HG02938 (cell line): ENCODE data around the gene ATXN7L2.

Experiments used
- ATAC-seq: cut with Tn5 transposase; IDR thresholded peaks from one replicate; pipeline ENCODE4 v1.9.1; 2021; ENCODE audit warnings: mild to moderate bottlenecking, moderate library complexity; ENCODE audit not compliant: unreplicated experiment

ATXN7L2 gene

DNA sequence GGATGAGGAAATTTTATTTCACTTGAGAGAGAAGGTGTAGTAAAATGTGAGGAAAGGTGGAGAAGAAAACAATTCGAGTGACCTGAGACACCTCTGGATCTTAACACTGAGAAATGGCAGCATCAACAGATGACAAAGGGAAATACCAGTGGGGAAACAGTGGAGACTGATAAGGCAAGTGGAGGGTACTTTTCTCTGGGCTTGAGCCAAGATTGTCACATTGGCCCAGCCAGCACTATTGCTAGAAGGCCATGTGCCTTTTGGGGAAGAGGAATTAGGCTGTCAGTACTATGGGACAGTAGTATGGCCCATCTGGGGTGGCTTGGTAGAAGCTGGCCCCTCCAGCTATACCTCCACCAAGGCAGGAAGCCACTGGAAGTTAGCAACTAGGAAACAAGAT lies 9.0 kb upstream of the ATXN7L2 start:
- no peak for ATAC-seq

DNA sequence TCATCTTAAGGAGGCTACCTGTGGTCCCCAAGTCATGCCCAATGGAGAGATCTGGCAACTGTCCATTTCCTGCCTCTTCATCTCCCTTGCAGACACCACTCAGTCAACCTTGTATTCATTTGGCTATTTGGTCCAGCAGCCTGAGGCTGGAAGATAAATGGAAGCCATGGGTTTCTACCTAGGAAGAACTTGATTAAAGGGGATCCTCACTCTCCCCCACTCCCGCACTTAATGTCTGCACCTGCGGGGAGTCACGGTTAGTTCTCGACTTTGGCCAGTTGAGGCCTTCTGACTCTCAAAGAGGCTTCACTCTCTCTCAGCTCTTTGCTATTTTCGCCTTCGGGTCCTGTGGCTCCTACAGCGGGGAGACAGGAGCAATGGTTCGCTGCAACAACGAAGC lies 8.4 kb upstream of the ATXN7L2 start:
- no peak for ATAC-seq

DNA sequence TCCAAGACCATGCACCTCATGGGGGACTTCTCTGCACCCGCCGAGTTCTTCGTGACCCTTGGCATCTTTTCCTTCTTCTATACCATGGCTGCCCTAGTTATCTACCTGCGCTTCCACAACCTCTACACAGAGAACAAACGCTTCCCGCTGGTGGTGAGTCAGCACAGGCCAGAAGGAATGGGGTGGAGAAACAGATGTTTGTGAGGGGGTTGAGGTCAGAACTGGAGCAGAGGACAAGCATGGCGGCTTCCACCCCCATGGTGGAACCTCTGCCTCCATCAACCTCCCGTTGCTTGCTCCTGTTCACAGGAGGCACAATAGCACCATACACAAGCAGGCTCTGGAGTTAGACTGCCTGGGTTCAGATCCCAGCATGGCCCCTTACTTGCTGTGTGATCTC lies 6.9 kb upstream of the ATXN7L2 start:
- ATAC-seq, result no peak

DNA sequence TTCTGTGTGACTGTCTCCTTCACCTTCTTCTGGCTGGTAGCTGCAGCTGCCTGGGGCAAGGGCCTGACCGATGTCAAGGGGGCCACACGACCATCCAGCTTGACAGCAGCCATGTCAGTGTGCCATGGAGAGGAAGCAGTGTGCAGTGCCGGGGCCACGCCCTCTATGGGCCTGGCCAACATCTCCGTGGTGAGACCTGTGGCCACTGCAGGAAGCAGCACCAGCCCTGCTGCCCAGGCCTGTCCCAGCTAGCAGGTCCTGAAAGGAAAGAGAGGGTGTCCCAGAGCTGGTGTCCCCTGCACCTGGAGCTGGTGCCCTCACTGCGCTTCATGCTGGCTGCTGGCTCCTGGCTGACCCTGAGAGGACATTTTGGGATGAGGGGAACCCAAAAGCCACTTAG lies 5.9 kb upstream of the ATXN7L2 start:
- ATAC-seq, result no peak

DNA sequence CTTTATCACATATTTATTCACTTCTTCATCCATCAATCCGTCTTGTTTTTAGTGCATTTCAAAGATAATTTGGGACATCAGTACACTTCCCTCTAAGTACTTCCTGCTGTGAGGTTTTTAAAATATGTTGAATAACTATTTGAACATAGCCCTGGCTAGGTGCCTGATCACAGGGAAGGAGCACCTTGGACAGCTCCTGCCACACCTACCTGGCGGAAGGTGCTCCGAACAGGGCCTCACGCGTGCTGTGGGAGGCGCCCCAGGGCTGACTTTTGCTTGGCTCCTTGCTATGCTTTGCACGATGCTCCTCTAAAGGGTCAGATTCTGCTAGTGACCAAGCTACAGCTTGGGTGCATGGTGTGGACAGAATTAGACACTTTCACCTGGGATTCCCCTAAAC lies 4.9 kb upstream of the ATXN7L2 start:
- ATAC-seq, result no peak

DNA sequence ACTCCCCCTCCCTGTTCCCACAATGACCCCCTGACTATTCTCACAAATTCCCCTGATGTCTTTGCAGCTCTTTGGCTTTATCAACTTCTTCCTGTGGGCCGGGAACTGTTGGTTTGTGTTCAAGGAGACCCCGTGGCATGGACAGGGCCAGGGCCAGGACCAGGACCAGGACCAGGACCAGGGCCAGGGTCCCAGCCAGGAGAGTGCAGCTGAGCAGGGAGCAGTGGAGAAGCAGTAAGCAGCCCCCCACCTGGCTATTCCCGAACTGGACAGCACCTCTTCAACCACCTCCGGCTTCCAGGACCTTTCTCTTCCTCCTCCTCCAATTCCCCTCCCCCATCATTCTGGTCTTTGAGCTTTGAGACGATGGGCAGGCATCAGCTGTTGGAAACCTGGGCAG lies 4.4 kb upstream of the ATXN7L2 start:
- ATAC-seq, result no peak

DNA sequence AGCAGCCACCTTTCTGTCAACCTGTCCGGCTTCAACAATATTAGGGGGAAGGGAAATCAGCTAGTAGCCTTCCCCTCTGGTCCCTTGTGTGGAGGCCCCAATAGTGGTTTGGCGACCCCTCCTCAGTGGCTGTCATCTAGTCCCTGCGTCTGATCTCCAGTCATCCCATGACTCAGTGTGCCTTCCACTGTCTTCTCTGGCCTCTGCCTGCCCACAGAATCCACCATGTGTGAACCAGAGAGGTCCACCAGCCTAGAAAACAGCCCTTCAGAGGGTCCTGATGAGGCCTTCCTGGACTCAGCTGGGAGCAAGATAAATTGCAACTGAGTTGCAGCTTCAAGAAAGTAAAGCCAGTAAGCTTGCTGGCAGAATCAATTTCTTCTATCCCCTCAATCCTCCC lies 3.8 kb upstream of the ATXN7L2 start:
- no peak for ATAC-seq

DNA sequence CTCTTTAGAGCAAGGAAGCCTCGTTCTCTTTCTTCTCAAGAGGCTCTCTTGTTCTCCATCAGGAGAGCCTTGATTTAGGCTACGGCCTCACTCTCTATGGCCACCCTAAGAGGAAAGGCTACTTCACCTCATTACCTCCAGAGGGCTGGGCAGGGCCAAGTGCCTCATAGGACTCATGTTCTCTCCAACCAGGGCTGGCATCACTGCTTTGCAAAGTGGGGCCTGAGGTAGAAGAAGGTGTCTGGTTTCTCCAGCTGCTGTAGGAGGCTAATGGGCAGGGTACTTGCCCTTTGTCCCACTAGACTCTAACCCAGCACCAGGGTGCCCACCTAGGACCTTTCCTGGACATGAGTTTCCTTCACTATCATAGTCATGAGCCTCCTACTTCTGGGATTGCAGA lies 2.1 kb upstream of the ATXN7L2 start:
- no peak for ATAC-seq

DNA sequence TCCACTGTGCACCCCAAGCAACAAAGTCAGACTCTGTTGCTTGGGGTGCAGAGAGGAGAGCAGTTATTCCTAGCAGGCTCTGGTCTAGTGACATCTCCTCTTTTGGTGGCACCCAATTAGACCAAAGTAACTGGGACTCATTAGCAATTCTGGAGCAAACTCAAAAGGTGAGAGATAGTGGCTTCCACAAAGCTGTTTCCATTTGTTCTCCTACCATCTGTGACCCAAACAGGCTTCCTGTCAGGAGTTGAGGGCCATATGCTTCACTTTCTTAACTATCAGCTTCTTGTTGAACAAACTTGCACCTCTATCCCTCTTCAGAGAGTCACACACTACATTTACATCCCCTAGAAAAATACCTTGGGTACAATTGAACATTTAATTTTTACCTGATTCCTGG lies 1.5 kb upstream of the ATXN7L2 start:
- ATAC-seq, result no peak

DNA sequence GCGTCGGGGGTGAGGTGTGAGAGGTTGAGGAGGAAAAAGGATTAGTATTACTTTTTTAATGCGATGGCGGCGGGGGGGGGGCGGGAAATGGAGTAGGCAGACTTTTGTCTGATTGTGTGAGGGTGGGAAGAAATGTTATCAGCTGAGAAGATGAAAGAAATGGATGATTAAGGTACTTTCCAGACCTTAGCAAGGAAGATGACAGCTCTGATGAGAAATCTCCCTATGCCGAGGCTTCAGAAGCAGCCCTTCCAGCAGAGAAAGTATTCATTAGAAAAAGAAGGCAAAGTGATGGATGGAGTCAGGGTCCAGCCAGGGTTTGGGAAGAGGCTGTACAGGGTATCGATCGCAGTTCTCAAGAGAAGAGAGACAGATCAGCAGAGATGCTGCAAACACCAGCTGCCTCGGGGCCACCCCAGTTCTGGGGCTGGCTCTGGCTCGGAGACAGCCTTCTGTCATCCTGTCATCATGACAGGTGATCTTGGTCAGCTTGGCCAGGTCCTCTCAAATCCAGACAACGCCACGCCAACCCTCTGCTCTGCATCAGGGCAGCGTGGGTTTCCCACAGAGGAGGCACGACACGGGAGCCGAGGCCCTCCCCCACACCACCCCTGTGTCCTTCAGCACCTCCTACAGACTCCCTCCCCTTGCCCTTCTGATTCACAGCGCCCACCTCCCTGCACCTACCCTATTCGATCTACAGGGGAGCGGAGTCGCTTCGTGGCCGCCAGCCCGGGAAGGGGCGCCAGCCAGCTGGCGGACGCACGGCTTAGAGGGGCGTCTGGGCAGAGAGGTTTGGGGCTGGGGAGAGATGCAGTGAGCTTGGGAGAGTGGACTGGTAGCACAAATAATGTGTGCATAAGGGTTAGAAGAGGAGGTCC lies 674 bp upstream of the ATXN7L2 start:
- ATAC-seq, result peak; percentile 26

DNA sequence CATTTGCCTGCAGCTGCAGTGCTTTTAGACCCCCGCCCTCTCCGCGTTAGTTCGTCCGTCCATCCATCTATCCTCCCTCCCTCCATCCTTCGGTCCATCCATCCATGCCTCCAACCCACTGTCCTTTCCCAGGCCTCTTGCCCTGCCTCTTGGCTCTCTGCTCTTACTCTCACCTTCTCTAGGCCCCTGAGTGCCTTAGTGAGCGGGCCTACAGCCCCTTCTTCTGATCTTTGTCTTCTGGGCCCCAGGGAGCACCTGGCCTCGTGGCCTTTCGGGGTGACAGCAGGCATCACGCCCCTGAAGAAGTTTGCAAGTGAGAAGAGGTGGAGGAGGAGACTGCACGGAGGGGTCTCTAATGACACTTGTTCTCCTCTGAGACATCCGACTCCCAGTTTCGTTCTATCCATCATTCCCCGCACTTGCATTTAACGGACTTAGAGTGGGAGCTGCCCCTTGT lies 842 bp downstream of the ATXN7L2 start:
- no peak for ATAC-seq

DNA sequence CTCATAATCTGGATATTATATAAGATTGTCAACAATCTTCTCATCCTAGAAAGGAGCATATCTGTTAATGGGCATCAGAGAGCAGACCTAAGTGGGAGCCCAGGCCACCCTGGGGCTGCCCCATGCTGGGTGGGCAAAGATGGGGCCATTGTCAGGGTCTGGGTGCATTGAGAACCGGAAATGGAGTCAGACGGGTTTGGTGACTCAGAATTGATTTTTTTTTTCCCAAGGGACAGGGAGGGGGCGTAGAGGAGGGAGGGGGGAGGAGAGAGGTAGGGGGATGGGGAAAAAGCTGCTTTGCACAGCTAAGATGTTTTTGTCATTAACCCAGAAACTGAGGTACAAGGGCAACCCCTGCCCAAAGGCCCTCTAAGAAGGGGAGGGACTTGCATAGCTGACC lies 1.3 kb downstream of the ATXN7L2 start:
- ATAC-seq, result no peak

DNA sequence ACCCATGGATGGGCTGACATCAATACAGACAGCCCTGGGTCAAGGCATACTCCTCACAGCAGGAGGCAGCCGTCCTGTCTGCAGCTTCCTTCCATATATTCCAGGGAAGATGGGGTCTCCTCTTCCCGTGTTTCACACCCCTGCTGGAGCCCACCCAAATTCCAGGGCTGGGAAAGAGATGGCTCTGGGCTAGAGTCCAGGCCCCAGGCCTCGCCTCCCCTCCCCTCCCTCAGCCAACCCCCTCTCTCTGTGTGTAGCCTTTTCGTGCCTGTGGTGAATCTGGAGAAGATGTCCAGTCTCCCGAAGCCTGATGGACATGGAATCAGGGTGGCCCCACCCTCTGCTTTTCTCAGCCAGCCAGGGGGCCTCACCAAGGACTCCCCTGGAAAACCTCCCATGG lies 3.6 kb downstream of the ATXN7L2 start:
- ATAC-seq, result no peak

DNA sequence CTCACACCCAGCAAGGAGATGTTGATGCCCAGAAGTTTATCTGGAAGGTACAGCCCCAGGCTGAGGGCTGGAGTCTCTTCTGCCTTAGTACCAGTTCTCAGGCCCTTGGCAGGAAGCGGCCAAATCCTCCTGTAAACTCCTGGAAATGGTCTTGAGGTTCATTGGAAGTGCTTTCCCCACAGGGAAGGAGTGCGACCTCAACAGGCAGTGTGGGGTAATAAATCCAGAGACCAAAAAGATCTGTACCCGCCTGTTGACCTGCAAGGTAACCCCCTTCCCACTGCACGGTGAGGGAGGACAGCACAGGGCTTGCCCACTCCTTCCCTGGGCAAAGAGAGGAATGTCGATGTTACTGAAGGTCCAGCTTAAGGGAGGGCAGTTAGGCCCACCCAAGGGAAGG lies 4.5 kb downstream of the ATXN7L2 start:
- no peak for ATAC-seq

DNA sequence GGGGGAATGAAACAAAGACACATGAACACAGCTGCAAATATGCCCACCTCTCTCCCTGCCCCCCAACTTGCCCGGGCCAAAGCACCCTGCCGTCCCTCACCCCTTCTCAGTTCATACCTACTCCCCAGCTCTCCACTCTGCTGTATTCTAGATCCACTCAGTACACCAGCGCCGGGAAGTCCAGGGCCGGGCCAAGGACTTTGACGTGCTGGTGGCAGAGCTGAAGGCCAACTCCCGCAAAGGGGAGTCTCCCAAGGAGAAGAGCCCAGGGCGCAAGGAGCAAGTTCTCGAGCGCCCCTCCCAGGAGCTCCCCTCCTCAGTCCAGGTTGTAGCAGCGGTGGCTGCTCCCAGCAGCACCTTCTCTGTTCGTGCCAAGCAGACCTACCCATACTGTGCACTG lies 5.0 kb downstream of the ATXN7L2 start:
- no peak for ATAC-seq

DNA sequence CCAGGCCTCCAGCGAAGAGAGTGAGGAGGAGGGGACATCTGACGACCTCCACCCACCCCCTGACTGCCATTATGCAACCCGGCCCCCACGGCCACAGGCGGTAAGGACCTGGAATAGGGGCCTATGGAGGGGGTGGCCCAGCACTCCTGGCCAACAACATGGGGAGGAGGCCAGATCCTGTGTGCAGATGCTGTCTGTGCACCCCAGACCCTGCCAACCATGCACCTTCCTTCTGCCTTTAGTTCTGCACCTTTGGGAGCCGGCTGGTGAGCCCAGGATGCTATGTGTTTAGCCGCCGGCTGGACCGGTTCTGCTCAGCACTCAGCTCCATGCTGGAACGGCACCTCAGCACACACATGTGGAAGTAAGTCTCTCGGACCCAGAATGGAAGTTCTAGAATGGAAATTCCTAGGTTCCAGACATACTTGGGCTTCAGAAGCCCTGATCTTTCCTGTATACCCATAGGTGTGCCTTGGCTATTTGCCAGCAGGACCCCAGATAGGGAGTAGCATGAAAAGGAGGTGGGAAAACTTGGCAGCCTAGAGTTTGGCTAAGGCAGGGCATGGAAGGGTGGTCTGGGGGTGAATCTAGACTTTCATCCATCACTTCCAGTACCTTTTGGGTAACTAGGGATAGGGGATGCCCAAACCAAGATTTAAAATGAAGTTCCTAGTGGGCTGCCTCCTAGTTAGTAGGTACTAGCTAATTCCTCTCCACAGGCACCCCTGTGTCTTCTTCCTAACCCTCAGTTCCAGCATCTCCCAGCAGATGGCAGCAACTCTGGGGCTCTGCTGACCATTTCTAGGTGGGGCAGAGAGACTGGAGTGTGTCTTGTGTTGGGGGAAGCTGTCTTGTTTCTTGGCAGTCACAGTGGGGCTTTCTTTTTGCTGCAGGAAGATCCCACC lies 6.6 kb downstream of the ATXN7L2 start:
- ATAC-seq, result no peak

DNA sequence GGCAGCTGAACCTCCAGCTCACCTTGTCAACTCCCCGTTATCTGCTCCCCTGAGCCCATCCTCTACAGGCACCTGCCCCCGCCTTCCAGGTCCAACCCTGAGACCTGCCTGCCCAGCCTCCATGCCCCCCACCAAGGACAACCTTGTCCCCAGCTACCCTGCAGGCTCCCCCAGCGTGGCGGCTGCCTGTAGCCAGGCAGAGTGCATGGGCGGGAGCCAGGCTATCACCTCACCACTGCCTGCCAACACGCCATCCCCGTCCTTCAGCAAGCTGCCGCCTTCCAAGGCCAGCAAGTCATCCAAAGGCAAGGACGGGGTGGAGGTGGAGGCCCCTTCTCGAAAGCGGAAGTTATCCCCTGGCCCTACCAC lies 7.2 kb downstream of the ATXN7L2 start:
- ATAC-seq, result no peak

DNA sequence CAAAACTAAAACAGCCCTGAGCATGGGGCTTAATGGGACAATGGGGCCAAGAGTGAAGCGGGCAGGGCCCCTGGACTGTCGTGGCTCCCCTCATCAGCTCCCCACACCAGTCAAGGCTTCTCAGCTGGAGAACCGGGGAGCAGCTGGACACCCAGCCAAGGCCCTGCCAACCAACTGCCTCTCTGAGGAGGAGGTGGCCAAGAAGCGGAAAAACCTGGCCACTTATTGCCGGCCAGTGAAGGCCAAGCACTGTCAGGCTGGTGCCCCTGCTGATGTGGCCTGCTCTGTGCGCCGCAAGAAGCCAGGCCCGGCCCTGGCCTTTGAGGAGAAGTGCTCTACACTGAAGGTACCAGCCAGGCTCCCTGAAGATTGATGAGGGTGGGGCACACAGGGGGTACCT lies 7.7 kb downstream of the ATXN7L2 start:
- ATAC-seq, result no peak

DNA sequence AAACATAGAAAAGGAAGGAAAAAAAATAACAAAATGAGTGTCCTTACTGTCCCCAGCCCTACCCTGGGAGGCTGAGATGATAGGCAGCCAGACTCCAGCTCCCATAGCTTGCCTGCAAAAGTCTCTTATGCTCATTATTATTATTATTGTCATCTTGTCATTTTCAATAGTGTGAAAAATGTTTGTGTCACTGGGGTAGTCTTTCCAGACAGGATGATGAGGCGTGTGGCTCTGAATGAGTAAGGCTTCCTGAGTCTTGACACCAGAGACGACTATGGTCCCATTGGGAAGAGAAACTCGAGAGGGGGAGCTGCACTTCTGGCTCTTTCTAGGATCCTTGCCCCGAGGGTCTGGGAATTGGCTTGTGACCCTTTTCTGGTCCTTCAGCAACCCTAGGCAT lies 9.1 kb downstream of the ATXN7L2 start:
- ATAC-seq, result no peak

DNA sequence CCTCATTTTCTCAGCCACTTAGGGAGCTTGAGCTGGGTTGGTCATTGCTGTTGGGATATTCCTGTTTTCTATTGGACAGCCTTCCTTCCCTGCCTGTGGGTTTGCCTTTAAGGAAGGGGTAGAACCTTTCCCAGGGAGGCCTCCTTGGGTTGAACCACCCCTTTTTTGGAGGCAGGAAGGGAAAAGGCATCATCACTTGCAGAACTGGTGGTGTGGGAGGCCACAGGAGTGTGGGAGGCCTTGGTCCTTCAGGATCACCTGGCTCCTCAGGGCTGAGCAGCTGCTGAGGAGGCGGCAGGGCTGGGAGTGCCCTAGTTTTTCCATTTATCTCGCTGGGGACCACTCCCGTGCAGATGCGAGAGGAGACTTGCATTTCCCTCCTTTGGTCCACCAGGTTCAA lies 9.5 kb downstream of the ATXN7L2 start:
- no peak for ATAC-seq

DNA sequence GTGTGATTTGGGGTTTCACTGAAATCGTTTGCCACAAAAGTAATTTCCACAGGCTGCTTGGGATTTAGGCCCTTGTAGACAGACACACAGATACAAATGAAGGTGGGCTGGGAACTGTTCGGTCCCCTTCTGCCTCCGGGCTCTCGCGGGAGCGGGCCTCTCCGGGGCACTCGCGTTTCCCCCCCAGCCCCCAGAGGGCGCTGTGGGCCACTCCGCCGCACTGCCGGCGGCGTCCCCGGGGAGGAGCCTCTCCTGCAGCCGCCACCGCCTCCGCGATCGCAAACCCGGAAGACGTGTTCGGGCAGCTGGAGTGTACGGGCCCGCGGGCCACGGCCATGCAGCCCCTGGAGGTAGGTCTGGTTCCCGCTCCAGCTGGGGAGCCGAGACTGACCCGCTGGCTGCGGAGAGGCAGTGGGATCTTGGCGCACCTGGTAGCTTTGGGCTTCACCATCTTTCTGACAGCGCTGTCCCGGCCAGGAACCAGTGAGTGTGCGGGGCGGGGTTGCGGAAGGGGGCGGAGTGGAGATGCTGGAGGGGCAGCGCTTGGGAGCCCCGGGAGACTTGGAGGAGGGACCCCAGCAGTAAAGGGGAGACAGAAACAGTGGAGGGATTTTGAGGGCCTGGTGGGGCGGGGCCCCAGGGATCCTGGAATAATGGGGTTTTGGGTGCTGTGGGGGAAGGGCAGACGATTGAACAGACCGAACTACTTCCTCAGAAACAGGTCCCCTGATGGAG lies 10.3 kb downstream of the ATXN7L2 start, which contains the start of gene CYB561D1:
CYB561D1 (plus strand) TSS at position 290 of the 735 bp plus-strand sequence; CDS start at position 336, 46 bp downstream.
- peak; percentile 80 for ATAC-seq
